Transverse colon (tissue), 4 donors: ENCODE measurements around the gene CAMK1G. TPM values are rescaled to one million over a fixed set of nuclear protein-coding genes. Genes with fewer than 3 reads are reported as not detected.

Experiments
- DNase-seq: peaks from one replicate; pipeline ENCODE4 v3.0.0-alpha.2; 2019
- H3K27ac ChIP-seq, 4 donors: fragments of 200-600 bp; sonication (generic); 2 replicates each; pipeline ENCODE4 v1.5.1; 2016 to 2018; ENCODE audit warnings: inconsistent platforms in 4 of 4
- H3K27me3 ChIP-seq: fragments of 200-600 bp; sonication (generic); 2 replicates; pipeline ENCODE4 v1.5.1; 2017; ENCODE audit warnings: inconsistent platforms
- H3K36me3 ChIP-seq, 4 donors: fragments of 200-600 bp; sonication (generic); 2 replicates each; pipeline ENCODE4 v1.5.1; 2017 to 2019; ENCODE audit warnings: inconsistent platforms in 4 of 4
- H3K4me1 ChIP-seq, 4 donors: fragments of 200-600 bp; sonication (generic); 2 replicates each; pipeline ENCODE4 v1.5.1; 2017 to 2020; ENCODE audit warnings: inconsistent platforms in 4 of 4
- H3K4me3 ChIP-seq, 4 donors: fragments of 200-600 bp; sonication (generic); 1 replicate in 1 of 4; 2 replicates in 3 of 4; pipeline versions ENCODE4 v1.5.1 to v1.6.1; 2017 to 2019; ENCODE audit warnings: inconsistent platforms in 4 of 4
- H3K9me3 ChIP-seq, 2 donors: fragments of 200-600 bp; sonication (generic); 2 replicates each; pipeline ENCODE4 v1.5.1; 2017 to 2019; ENCODE audit warnings: inconsistent platforms in 2 of 2
- CTCF ChIP-seq, 5 experiments: fragments of 200-600 bp in 3 of 5; fragments of 450-650 bp in 2 of 5; sonication (generic) in 3 of 5; IDR thresholded peaks; 1 replicate in 2 of 5; 2 replicates in 3 of 5; pipeline ENCODE4 v1.5.1; 2016 to 2017; ENCODE audit warnings: antibody characterized with exemption in 5 of 5, inconsistent platforms in 3 of 5, mild to moderate bottlenecking in 2 of 5, moderate library complexity in 1 of 5
- EP300 ChIP-seq: sonication (generic); formaldehyde crosslinking; IDR thresholded peaks from one replicate; pipeline ENCODE4 v1.6.1; 2017; ENCODE audit warnings: antibody characterized with exemption, low read depth
- POLR2A ChIP-seq: fragments of 450-650 bp; IDR thresholded peaks from one replicate; pipeline ENCODE4 v1.6.1; 2016; ENCODE audit warnings: antibody characterized with exemption, mild to moderate bottlenecking, moderate library complexity
- POLR2AphosphoS5 ChIP-seq, 3 donors: sonication (generic); formaldehyde crosslinking; IDR thresholded peaks; one replicate each; pipeline ENCODE4 v1.6.1; 2016; ENCODE audit warnings: antibody characterized with exemption in 3 of 3
- WGBS, 2 donors: methylation state at CpG; one replicate each; pipeline ENCODE4 v1.1.5; 2018; ENCODE audit warnings: low coverage in 1 of 2; 5-methylcytosine and 5-hydroxymethylcytosine counted together
- in situ Hi-C, 4 donors: fragments of 200-750 bp; cut with MboI; loops; one replicate each; pipeline versions ENCODE4 v1.15.0 to v1.15.1; 2017; ENCODE audit warnings: low sequenced_read_pairs in 3 of 4, low pct_ligation_motif_present in 1 of 4, low pct_unique_long_range_greater_than_20kb in 1 of 4
- intact Hi-C: fragments of 100-400 bp; cut with DNase I; formaldehyde crosslinking; loops from one replicate; pipeline ENCODE4 v1.15.1; 2023; ENCODE audit warnings: low total_unique reads
- total RNA-seq, 4 donors: library from RNA; depleted of rRNA; stranded (reverse); fragments of >200 nt; gene quantifications; one replicate each; pipeline ENCODE4 v1.1.0, GENCODE V29; 2016

Gene CAMK1G
- total RNA-seq, 4 donors from 2014 or later = not detected

GRCh38 chr1:209607102-209607794, 23.7 kb downstream of the CAMK1G start:
- DNase-seq = no peak
- WGBS, 2 donors = 29% methylated on average over 1 of the region's 1 CpG; no CpG with 5 or more reads in 1 of the 2 donors
- H3K9me3 ChIP-seq = no peaks in the 10 kb centered on the region
- intact Hi-C loops (no loop called here), in situ Hi-C loops (no loop called here)
- H3K4me3 ChIP-seq = no peak overlapping the region
- TF ChIP-seq EP300 (no peak), CTCF (IDR thresholded peaks at IDR 0.05) (no peak), POLR2AphosphoS5 (IDR thresholded peaks at IDR 0.05) (no peak), POLR2A (no peak)
- no peaks in the 10 kb centered on the region for H3K27me3 ChIP-seq
- no peak overlapping the region for H3K27ac ChIP-seq
- H3K36me3 ChIP-seq = no peaks in the 10 kb centered on the region
- H3K4me1 ChIP-seq = no peaks in the 10 kb centered on the region

GRCh38 chr1:209607795-209608178, 24.3 kb downstream of the CAMK1G start:
- in situ Hi-C loops (no loop called here), intact Hi-C loops (no loop called here)
- Histone ChIP-seq H3K36me3 (no peaks in the 10 kb centered on the region), H3K4me1 (no peaks in the 10 kb centered on the region), H3K9me3 (no peaks in the 10 kb centered on the region), H3K27me3 (no peaks in the 10 kb centered on the region), H3K4me3 (no peak overlapping the region), H3K27ac (no peak overlapping the region)
- TF ChIP-seq POLR2A (no peak), EP300 (no peak), POLR2AphosphoS5 (IDR thresholded peaks at IDR 0.05) (no peak), CTCF (IDR thresholded peaks at IDR 0.05) (no peak)
- 80% methylated on average over 1 to 8 of the region's 8 CpGs for WGBS, 2 donors
- no peak for DNase-seq

- DNase-seq = no peak
- no peaks in the 10 kb centered on the region for H3K27me3 ChIP-seq
- in situ Hi-C loops = no loop called here
- H3K4me1 ChIP-seq = no peaks in the 10 kb centered on the region
- WGBS, 2 donors = 91 to 92% methylated on average over 2 to 9 of the region's 9 CpGs
- H3K9me3 ChIP-seq = no peaks in the 10 kb centered on the region
- intact Hi-C loops = no loop called here
- no peaks in the 10 kb centered on the region for H3K36me3 ChIP-seq
- no peak overlapping the region for H3K27ac ChIP-seq
- no peak overlapping the region for H3K4me3 ChIP-seq
- TF ChIP-seq CTCF (IDR thresholded peaks at IDR 0.05) (no peak), POLR2A (no peak), POLR2AphosphoS5 (IDR thresholded peaks at IDR 0.05) (no peak), EP300 (no peak)
Observed at GRCh38 chr1:209609041-209609790, 25.7 kb downstream of the CAMK1G start.

GRCh38 chr1:209609791-209610630, 26.5 kb downstream of the CAMK1G start:
- TF ChIP-seq POLR2AphosphoS5 (IDR thresholded peaks at IDR 0.05) (no peak), CTCF (IDR thresholded peaks at IDR 0.05) (no peak), POLR2A (no peak), EP300 (no peak)
- intact Hi-C loops = no loop called here
- DNase-seq = no peak

More at GRCh38 chr1:209609791-209610630, 26.5 kb downstream of the CAMK1G start:
- Histone ChIP-seq H3K4me1 (no peaks in the 10 kb centered on the region), H3K36me3 (no peaks in the 10 kb centered on the region), H3K9me3 (no peaks in the 10 kb centered on the region), H3K27ac (no peak overlapping the region), H3K4me3 (no peak overlapping the region), H3K27me3 (no peaks in the 10 kb centered on the region)
- WGBS, 2 donors = 87% methylated on average over 5 to 8 of the region's 8 CpGs
- in situ Hi-C loops = no loop called here
